Suppressor macrophage treated with lipopolysaccharide for 4 hours (primary cell): ENCODE data around the gene MED10.

Experiments used
- DNase-seq: peaks from one replicate; pipeline ENCODE4 v3.0.0-alpha.2; 2020

Gene MED10

GRCh38 chr5:6348476-6349000, 29.8 kb downstream of the MED10 start:
- DNase-seq: no peak

GRCh38 chr5:6347673-6348072, 30.7 kb downstream of the MED10 start:
- DNase-seq: no peak

GRCh38 chr5:6347165-6347564, 31.2 kb downstream of the MED10 start:
- DNase-seq: no peak

GRCh38 chr5:6344593-6344989, 33.8 kb downstream of the MED10 start:
- no peak for DNase-seq

- no peak for DNase-seq
Measured at GRCh38 chr5:6343951-6344592, 34.3 kb downstream of the MED10 start.

GRCh38 chr5:6342689-6343315, 35.5 kb downstream of the MED10 start:
- no peak for DNase-seq

GRCh38 chr5:6340100-6340499, 38.2 kb downstream of the MED10 start:
- DNase-seq: no peak

GRCh38 chr5:6338871-6339270, 39.5 kb downstream of the MED10 start:
- DNase-seq: no peak

- no peak for DNase-seq
Measured at GRCh38 chr5:6338135-6338534, 40.2 kb downstream of the MED10 start.

GRCh38 chr5:6333182-6333905, 45.0 kb downstream of the MED10 start:
- no peak for DNase-seq

GRCh38 chr5:6328173-6328572, 50.2 kb downstream of the MED10 start:
- DNase-seq: no peak

GRCh38 chr5:6326776-6327175, 51.6 kb downstream of the MED10 start:
- no peak for DNase-seq

- no peak for DNase-seq
Measured at GRCh38 chr5:6322163-6322713, 56.1 kb downstream of the MED10 start.
